Activated gamma-delta T cell treated with Interleukin-2 at 50 U/mL for 16 hours (primary cell): ENCODE results near the gene GTPBP10.

ENCODE experiments used
- DNase-seq: peaks from one replicate; pipeline ENCODE4 v3.0.0-alpha.2; 2020

GTPBP10 gene

DNA sequence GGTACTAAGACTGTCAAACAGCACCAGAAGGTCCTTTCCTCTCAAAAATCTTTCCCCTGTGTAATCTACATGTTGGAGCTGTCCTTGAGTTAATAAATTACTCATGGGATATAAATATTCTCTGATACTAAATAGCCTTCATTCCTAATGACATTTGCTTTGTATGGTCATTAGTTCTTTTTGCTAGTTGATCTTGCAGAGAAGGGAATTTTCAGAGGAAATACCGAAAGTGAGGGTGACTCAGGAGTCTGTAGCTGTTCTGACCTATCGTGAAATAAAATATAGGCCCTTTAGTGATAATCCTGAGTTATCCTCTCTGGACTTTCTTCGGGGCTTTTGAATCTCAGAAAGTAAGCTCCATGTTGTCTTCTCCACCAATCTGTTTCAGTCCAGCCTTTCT, 37.3 kb downstream of the GTPBP10 start:
- DNase-seq, result no peak

- no peak for DNase-seq
Measured at GRCh38 chr7:90384433-90384832, 37.9 kb downstream of the GTPBP10 start.

DNA sequence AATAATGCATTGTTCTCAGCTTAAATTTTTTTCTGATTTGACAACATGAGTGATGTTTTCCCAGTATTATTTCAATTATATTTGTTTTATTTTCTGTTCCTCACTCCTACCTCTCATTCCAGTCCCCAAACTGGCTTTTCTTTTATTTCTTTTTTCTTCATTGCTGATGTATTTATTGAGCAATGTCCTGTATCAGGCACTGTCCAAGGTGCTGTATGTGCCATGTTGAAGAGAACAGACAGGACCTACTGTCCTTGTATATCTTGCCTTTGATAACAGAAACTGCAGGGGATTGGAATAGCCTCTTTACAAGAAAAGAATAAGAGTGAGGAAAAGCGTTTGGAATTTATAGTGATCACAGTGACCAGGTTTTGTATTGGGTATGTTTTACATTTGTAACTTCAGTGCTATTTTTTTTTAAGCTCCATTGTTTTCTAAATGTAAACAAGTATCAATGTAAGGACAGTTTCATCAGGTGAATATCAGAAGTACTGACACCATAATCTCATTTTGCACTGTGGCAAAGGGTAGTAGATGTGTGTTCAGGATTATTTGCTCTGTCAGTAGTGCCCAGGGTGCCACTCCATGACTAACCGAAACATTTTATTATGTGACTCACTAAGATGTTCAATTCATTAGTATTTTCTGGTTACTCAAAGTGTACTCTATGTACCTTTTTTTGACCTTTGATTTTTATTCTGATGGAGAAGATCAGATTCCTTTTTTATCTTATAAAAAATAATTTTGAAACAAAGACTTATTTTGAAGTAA, 41.1 kb downstream of the GTPBP10 start:
- no peak for DNase-seq

DNA sequence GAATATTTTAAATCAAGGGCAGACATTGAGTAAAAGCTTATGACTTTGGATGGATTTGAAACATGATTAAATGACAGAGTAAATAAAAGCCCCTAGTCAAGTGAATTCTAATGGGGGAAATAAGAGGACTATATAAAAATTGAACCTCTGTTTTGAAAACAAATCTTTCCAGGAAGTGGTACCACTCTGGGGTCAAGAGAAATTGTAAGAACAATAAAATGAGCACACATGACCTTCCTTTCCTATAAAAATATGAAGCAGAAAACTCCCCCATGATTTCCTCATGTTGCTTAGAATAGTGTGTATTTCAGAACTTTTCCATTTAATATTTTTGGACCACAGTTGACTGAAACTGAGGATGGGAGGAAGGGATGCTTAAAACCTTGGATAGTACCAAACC, 44.4 kb downstream of the GTPBP10 start:
- no peak for DNase-seq

DNA sequence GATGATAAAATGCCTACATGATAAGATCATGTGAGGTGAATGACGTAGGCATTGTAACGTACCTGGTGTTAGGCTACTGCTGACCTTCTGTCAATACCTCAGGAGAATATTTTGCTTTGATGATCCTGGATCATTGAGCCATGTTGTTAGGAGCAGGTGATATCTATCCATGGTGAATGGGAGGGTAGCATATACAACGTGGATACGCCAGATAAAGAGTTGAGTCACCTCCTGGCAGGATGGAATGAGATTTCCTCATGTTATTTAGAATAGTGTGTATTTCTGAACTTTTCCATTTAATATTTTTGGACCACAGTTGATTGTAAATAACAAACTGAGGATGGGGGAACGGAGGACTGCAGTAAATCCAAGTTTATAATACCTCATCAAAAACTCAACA, 45.0 kb downstream of the GTPBP10 start:
- DNase-seq, result no peak

DNA sequence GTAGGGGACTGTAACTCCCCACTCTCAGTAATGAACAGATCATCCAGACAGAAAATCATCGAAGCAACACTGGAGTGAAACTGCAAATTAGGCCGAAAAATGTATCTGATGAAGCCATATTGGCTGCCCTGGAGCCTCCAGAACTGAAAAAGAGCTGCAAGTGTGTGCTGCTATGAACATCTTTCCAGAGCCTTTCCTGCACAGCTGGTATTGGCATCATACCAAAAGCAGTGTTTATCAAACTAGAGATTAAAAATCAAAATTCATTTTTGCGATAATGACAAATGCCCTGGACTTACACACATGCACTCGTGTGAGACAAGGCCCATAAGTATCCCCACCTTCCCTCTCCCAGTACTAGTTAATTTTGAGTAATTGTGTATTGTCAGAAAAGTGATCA, 49.9 kb downstream of the GTPBP10 start:
- no peak for DNase-seq

- DNase-seq, result no peak
Measured at GRCh38 chr7:90401989-90402388, 55.5 kb downstream of the GTPBP10 start.

DNA sequence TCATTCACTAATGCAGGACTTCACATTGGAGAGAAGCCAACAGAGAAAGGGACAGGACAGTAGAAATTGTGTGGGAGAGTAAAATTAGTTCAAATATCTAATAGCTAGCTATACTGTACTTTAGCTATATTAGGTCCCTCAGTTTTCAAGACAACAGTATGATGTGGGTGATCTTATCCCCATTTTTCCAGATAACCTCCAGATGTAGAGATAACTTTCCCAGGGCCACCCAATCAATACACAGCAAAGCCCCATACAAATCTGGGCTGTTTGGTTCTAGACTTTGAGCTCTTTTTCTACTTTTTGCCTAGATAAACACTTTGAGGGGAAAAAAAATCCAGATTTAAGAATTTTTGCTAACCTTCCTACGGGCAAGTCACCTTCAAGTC, 56.3 kb downstream of the GTPBP10 start:
- no peak for DNase-seq

DNA sequence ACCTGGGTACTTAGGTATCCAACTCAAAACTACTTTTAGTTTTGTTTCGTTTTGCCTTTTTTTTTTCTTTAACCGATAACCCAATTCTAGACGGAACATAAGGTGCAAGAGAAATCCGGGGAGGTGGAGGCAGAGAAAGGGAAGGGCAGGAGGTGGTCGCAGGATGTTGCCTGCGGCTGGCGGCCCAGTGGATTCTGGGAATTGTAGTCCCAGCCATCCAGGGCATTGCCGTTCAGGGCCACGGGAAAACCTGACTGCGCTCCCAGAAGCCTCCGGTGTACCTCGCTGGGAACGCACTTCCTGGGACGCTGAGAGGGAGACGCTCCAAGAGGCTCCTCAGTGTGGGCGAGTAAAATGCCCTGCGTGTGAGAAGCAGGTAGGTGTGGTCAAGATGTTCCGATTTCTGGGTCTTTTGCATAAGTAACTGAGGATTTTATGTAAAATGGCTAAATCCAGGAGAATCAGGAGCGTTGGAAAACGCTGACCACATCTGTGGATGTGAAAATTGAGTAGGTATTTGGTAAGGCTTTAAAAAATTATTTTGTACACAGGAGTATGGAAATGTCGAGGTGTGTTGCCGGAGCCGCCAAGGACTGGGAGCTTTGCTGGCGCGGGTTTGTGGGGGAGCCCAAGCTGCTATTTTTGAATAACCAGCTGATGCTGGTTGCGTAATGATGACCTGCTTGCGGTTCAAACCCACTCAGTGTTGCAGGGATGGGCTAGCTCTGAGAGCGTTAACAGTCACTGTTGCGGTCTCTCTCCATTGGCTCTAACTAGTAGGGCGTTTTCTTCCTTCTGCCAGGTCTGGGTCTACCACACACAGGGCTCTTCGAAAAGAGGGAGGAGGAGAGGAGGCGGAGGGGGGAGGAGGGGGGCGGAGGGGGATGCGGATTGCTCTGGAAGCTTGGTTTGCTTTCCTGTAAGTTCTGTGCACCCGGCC, 56.9 kb downstream of the GTPBP10 start, which contains the start of gene CLDN12:
Gene CLDN12 (plus strand): TSS at position 288 of the 940 bp plus-strand sequence. CDS start 9,216 bp downstream, outside the sequence.
- peak; percentile 63 for DNase-seq

DNA sequence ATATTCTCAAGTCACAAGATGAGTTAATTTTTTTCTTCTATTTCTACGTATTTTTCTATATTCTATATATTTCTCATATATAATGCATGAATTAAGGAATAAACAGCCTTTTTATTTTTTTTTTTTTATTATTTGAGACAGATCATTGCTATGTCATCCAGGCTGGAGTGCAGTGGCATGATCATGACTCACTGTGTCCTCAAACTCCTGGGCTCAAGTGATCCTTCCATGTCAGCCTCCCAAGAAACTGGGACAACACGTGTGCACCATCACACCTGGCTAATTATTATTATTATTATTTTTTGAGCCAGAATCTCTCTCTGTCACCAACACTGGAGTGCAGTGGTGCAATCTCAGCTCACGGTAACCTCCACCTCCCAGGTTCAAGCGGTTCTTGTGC, 58.3 kb downstream of the GTPBP10 start:
- no peak for DNase-seq

DNA sequence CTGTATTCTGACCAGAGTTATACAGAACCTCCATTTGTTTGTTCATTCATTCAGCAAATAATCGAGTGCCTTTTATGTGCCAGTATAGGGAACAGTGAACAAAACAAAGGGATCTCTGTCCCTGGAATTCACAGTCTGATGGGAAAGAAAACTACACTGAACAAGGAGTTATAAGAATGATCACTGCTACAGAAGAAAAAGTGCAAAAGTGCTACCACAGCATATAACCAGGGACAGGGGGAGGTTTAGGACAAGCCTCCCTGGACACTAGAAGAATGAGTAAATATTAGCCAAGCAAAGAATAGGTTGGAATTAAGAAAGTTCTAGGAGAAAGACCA, 60.9 kb downstream of the GTPBP10 start:
- no peak for DNase-seq

DNA sequence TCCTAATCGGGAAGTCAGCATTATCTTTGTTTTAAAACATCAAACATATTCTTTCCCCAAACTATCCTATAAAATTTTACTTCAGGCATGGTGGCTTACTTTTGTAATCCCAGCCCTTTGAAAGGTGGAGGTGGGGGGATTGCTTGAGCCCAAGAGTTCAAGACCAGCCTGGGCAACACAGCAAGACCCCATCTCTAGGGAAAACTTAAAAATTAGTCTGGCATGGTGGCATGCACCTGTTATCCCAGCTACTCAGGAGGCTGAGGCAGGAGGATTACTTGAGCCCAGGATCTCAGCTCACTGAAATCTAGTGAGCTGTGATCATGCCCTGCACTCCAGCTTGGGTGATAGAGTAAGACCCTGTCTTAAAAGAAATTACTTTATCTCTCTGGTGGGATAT, 61.6 kb downstream of the GTPBP10 start:
- no peak for DNase-seq

GRCh38 chr7:90409667-90410066, 63.2 kb downstream of the GTPBP10 start:
- DNase-seq, result no peak

- no peak for DNase-seq
Measured at GRCh38 chr7:90411510-90411909, 65.0 kb downstream of the GTPBP10 start.

DNA sequence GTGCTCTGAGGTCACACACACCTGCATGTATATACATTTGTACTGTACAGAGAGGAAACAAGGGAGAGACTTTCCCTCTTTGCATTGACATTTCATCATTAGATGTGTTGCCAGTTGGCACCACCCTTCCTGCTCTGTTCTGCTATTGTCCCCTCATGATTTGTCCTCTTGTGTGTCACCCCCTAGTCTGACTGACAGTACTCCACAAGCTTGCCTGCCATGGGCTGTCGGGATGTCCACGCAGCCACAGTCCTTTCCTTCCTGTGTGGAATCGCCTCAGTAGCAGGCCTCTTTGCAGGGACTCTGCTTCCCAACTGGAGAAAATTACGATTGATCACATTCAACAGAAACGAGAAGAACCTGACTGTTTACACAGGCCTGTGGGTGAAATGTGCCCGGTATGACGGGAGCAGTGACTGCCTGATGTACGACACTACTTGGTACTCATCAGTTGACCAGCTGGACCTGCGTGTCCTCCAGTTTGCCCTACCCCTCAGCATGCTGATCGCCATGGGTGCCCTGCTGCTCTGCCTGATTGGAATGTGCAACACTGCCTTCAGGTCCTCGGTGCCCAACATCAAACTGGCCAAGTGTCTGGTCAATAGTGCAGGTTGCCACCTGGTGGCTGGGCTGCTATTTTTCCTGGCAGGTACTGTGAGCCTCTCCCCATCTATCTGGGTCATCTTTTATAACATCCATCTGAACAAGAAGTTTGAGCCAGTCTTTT, 66.1 kb downstream of the GTPBP10 start:
- no peak for DNase-seq

DNA sequence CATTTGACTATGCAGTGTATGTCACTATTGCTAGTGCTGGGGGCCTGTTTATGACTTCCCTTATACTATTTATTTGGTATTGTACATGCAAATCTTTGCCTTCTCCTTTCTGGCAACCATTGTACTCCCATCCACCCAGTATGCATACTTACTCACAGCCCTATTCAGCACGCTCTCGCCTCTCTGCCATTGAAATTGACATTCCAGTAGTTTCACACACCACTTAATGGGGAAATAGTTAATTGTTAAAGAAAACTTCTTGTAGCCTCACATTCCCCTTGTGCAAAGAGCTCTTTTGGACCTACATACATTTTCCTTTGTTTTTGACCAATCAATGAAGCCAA, 66.6 kb downstream of the GTPBP10 start:
- DNase-seq, result no peak

- DNase-seq, result no peak
Measured at GRCh38 chr7:90421651-90422050, 75.1 kb downstream of the GTPBP10 start.

- DNase-seq, result no peak
Measured at GRCh38 chr7:90424720-90425119, 78.2 kb downstream of the GTPBP10 start.

GRCh38 chr7:90425376-90425775, 78.9 kb downstream of the GTPBP10 start:
- no peak for DNase-seq

- no peak for DNase-seq
Measured at GRCh38 chr7:90430614-90431460, 84.3 kb downstream of the GTPBP10 start.

- no peak for DNase-seq
Measured at GRCh38 chr7:90432752-90433151, 86.2 kb downstream of the GTPBP10 start.

- no peak for DNase-seq
Measured at GRCh38 chr7:90433221-90433620, 86.7 kb downstream of the GTPBP10 start.
